ENCODE results near the gene MMP2.
A peak's percentile ranks its signal among the peaks of the same experiment; 100 is the strongest.

MMP2 gene

GRCh38 chr16:55506083-55506482 lies 27.1 kb downstream of the MMP2 start:
- no peak overlapping the region for H3K4me3 ChIP-seq (ENCODE audit: low read depth, low read length)
- DNase-seq (ENCODE audit: low read depth), result no peak

GRCh38 chr16:55506708-55507107 lies 27.7 kb downstream of the MMP2 start:
- no peak for DNase-seq (ENCODE audit: low read depth)
- H3K4me3 ChIP-seq (ENCODE audit: low read depth, low read length), result no peak overlapping the region

DNA sequence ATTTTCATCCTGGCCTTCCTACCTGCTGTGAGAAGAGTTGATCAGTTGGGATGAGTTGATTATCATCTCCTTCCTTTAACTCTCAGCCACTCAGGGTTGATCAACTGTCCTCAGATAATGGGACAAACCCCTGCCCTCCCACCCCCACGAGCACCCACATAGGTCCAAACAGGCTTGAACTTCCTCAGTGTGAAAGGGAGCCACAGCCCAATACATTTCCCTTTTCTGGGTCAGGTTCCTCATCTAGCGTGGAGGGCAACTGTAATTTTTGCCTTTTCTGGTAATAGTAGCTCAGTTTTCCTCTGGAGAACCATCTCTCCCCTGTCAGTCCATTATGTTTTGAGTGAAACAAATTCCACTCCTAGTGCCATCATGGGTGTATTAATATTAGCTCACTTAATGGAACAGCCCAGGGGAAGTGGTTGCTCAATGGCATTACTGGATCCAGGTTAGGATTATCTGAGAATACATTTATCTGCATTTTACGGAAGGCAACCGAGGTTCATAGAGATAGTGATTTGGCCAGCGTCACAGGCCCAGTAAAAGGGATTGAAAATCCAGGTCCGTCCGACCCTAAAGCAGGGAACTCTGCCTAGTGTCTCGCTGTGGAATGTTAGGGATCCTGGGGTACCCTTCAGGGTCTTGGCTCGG lies 29.4 kb downstream of the MMP2 start:
- H3K4me3 ChIP-seq (ENCODE audit: low read depth, low read length), result peak overlapping the region; percentile 73
- DNase-seq (ENCODE audit: low read depth), result no peak

DNA sequence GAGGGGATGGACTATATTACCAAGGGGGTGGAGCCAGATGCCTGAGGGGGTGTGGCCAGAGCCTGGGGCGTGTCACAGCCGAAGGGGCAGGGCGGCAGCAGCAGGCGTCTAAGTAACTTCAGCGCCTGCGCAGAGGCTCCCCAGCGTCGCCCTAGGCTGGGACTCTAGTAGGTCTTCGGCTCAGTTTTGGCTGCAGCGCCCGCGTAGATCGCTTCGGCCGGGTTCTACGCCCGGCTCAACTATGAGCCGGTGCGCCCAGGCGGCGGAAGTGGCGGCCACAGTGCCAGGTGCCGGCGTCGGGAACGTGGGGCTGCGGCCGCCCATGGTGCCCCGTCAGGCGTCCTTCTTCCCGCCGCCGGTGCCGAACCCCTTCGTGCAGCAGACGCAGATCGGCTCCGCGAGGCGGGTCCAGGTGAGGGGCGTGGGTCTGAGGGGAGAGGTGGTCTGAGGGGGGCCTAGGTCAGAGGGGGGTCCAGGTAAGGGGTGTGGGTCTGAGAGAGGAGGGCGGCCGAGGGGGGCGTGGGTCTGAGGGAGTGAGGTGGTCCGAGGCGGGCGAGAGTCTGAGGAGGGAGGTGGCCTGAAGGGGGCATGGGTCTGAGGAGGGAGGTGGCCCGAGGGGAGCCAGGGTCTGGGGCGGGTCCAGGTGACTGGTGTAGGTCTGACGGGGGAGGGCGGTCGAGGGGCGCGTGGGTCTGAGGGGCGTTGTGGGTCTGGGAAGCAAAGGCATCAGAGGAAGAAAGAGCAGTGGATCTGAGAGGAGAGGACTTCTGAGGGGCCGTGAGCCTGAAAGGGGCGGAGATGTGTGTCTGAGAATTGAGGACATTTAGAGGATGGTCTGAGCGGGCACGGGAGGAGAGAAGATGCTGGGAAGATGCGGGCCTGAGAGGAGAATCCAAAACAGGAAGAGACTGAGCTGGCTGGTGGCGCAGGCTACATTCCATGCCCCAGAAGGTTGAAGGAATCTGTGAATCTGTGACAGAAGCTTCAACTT lies 30.2 kb downstream of the MMP2 start, which contains the start of gene LPCAT2:
LPCAT2 (plus strand) TSS at position 132 of the 991 bp plus-strand sequence; CDS start at position 242, 110 bp downstream.
- no peak for DNase-seq (ENCODE audit: low read depth)
- H3K4me3 ChIP-seq (ENCODE audit: low read depth, low read length), result peak within 1 kb of the TSS; percentile 73

DNA sequence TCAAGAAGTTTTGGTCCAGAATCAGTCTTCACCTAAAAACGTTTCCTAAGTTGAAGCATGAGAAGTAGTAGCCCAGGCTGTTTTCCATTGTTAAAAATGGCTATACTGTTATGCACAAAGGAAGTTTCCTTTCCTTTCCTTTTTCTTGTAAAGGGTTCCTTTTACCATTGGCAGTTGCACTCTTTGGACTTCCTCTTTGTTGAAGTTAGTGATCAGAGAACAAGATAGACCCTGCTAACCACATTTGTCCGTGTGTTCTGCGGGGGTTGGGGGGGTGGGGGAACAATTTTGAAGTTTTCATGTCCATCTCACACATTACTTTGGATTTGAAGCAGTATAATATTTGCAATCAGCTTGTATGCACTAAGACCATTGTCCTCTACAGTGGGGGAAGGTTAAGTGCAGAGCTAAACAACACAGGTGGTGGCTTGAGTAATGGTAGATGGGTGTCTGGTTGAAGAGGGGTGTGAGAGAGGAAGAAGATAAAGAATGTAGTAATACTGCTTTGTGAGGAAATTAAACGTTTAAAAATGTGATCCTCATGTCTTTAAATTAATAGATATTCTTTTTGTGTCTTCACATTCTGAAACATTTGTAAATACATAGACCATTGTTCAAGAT lies 31.3 kb downstream of the MMP2 start:
- no peak for DNase-seq (ENCODE audit: low read depth)
- peak overlapping the region; percentile 73 for H3K4me3 ChIP-seq (ENCODE audit: low read depth, low read length)

DNA sequence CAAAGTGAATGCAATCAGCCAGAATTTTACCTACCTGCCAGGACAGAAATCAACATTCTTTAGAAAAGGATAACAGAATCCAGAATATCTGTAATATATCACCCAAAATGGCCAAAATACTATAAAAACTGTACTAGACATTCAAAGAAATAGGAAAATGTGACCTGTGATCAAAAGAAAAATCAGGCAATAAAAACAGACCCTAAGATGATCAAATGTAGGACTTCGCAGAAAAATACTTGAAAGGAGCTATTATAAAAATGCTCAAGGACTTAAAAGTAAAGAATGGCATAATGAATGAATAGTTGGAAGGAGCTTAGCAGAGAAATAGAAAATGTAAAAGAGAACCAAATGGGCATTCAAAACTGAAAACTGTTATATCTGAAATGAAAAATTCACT lies 33.9 kb downstream of the MMP2 start:
- no peak for DNase-seq (ENCODE audit: low read depth)
- no peak overlapping the region for H3K4me3 ChIP-seq (ENCODE audit: low read depth, low read length)

DNA sequence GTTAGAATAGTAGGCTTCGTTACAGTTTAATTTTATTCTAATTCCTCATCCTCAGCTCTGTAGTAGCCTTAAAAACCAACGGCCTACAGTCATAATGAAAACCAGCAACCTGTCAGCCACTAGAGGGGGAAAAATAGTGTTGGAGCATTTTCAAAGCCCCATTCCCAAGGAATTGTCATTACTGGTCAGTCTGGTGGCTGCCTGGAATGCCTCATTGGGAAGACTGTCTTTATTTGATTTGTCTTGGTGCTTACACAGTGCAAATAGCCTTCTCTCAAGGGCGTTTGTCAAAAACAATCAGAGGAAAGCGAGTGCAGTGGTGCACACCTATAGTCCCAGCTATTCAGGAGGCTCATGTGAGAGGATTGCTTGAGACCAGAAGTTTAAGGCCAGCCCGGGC lies 34.6 kb downstream of the MMP2 start:
- no peak overlapping the region for H3K4me3 ChIP-seq (ENCODE audit: low read depth, low read length)
- DNase-seq (ENCODE audit: low read depth), result no peak

DNA sequence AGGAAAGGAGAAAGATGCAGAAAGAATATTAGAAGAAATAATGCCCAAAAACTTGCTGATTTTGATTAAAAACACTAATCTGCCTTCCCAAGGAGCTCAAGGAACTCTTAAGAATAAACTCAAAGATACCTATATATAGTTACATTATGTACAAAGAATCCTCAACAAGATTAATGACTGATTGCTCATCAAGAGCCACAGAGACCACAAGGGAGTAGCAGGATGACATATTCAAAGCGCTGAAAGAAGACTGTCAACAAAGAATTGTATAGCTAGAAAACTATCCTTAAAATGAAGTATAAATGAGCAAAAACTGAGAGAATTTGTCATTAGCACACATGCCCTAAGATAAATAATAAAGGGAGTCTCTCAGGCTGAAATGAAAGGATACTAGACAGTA lies 36.1 kb downstream of the MMP2 start:
- H3K4me3 ChIP-seq (ENCODE audit: low read depth, low read length), result no peak overlapping the region
- no peak for DNase-seq (ENCODE audit: low read depth)

GRCh38 chr16:55521792-55522191 lies 42.8 kb downstream of the MMP2 start:
- no peak overlapping the region for H3K4me3 ChIP-seq (ENCODE audit: low read depth, low read length)
- DNase-seq (ENCODE audit: low read depth), result no peak

DNA sequence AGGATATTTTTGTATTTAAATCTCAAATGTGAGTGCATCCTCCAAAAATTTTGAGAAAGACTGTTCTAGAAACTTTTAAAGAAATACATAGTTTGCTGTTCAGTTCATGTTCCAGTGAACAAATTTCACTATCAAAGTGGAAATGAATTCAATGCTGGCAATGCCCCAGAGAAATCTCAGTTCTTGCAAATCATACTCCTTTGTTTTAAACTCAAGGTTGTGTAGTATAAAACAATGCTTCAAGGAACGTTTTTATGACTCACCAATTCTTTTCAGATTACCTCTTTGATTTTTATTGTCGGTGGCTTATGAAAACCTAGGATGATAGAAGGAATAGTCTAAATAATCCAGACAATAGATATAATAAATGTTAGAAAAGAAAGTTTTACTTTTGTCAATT lies 47.4 kb downstream of the MMP2 start:
- no peak overlapping the region for H3K4me3 ChIP-seq (ENCODE audit: low read depth, low read length)
- no peak for DNase-seq (ENCODE audit: low read depth)

DNA sequence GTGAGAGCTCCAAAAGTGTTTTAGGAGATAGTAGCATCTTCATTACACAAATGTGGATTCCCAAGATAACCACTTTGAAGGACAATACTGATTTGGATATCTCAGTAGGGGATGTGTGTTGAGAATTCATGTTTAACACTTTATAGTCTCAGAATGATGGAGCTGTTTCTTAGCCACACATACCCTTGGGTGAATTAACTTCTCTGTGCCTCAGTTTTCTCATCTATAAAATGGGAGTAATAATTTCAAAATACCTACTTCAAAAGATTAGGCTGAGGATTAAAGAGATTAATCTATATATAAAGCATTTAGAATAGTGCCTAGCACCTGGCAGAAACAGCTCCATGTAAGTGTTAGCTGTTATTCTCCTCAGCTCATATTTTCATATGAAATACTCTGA lies 48.9 kb downstream of the MMP2 start:
- no peak for DNase-seq (ENCODE audit: low read depth)
- H3K4me3 ChIP-seq (ENCODE audit: low read depth, low read length), result no peak overlapping the region

- peak; percentile 47 for DNase-seq (ENCODE audit: low read depth)
- H3K4me3 ChIP-seq (ENCODE audit: low read depth, low read length), result no peak overlapping the region
Observed at GRCh38 chr16:55529018-55529417, 50.0 kb downstream of the MMP2 start.

- no peak overlapping the region for H3K4me3 ChIP-seq (ENCODE audit: low read depth, low read length)
- no peak for DNase-seq (ENCODE audit: low read depth)
Observed at GRCh38 chr16:55530316-55530856, 51.4 kb downstream of the MMP2 start.

DNA sequence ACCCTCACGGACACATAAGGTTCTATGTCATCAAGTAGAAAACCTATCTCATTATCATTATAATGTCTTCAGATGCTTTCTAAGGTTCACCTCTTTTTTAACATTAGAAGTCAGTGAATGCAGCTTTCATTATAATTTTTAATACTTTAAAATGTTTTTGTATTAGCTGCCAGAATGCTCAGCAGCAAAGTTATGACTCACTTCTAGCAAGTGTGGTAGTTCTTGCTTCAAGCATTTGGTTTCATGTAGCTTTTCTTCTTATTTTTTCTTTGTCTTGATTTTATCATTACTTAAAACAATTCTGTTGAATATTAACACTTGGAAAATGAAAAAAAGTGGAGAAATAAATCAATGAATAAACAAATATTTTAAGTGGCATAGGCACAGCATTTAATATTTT lies 53.2 kb downstream of the MMP2 start:
- no peak for DNase-seq (ENCODE audit: low read depth)

GRCh38 chr16:55534756-55535155 lies 55.8 kb downstream of the MMP2 start:
- no peak overlapping the region for H3K4me3 ChIP-seq (ENCODE audit: low read depth, low read length)
- DNase-seq (ENCODE audit: low read depth), result no peak

More for the DNA sequence above, 53.2 kb downstream of the MMP2 start:
- H3K4me3 ChIP-seq (ENCODE audit: low read depth, low read length), result no peak overlapping the region

DNA sequence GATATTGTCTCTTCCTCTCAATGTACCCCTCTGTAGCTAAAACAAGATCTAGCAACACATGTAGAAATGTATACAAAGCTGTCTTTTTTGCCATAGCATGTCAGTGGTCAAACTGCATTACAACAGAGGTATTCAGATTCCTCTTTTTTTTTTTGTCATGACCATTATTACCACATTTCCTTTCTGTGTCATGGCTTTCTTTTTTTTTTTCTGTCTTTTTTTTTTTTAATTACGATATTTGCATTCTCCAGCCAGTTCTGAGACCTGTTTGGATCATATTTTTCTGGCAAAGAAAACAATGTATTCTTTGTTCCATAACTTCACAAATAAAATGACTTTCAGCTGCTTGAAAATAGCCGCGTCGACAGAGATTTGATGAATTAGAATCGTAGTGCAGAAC lies 60.1 kb downstream of the MMP2 start:
- DNase-seq (ENCODE audit: low read depth), result peak; percentile 34
- H3K4me3 ChIP-seq (ENCODE audit: low read depth, low read length), result no peak overlapping the region

DNA sequence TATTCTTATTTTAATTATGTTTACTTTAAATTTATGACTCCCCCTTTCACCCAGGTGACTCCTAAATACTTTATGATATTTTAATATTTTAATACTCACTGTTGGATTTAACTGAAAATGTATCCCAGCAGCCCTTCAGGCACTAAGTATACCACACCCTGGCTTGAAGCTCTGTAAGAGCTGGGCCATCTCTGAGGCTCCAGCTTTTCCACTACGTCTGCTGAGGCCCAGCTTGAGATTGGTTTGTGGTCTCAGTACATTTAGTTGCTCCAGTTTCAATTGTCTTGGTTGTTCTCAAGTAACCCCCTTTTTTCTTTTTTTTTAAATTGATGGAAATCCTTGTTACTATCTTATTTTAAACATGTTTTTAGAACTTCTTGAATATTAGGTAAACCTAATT lies 60.5 kb downstream of the MMP2 start:
- no peak for DNase-seq (ENCODE audit: low read depth)
- H3K4me3 ChIP-seq (ENCODE audit: low read depth, low read length), result no peak overlapping the region

- DNase-seq (ENCODE audit: low read depth), result no peak
- no peak overlapping the region for H3K4me3 ChIP-seq (ENCODE audit: low read depth, low read length)
Observed at GRCh38 chr16:55540221-55540620, 61.2 kb downstream of the MMP2 start.

DNA sequence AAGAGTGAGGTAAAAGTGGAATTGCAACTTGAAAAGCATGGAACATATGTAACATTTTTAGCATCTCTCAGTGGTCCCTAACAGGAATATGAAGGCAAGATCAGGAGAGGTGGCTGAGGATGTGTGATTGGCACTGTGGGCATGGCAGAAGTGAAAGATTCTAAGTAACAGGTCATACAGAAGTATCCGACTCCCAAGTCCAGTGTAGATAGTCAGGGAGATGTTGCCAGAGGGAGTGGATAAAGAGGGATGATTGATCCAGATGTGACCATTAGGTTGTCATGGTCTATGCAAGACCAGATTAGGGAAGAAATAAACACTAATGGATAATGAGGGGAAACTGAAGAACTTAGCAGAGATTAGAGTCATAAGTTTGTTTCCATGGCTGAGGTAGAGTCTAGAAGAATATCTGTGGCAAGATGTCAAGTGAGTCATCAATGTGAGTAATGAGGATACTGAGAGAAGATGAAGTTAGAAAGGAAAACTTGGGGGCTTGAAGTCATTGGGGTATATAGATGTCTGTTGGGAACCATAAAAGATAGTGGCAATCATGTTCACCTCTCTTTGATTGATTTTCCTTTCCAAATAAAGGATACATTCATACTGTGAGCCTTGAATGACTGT lies 63.6 kb downstream of the MMP2 start:
- DNase-seq (ENCODE audit: low read depth), result peak; percentile 38
- no peak overlapping the region for H3K4me3 ChIP-seq (ENCODE audit: low read depth, low read length)

DNA sequence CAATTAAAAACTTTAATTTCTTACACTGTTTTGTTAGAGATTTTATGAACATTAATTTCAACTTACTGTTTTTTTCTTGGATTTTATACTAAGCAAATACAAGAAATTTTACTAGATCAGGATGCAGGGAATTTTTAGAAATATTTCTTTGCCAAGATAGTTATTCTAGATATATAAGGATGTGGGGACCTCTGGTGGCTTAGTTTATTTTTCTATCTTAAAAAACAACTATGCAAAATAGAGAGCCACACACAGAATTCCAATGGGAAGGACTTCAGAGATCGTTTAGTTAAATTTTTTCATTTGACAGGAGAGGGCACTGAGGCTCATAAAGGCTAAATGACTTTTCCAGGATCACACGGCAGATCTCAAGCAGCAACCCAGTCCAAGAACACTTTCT lies 64.5 kb downstream of the MMP2 start:
- DNase-seq (ENCODE audit: low read depth), result no peak
- no peak overlapping the region for H3K4me3 ChIP-seq (ENCODE audit: low read depth, low read length)
